ENCODE results near the gene OSTM1. TPM values are rescaled to one million over a fixed set of nuclear protein-coding genes. Genes with fewer than 3 reads are reported as not detected.

OSTM1 gene
- total and polyA plus RNA-seq, 10 of the 15 experiments (the other 5 are each of a cell fraction or from before 2014, with no cell fraction given): 3.0 to 17.1 (median 5.8) TPM

DNA sequence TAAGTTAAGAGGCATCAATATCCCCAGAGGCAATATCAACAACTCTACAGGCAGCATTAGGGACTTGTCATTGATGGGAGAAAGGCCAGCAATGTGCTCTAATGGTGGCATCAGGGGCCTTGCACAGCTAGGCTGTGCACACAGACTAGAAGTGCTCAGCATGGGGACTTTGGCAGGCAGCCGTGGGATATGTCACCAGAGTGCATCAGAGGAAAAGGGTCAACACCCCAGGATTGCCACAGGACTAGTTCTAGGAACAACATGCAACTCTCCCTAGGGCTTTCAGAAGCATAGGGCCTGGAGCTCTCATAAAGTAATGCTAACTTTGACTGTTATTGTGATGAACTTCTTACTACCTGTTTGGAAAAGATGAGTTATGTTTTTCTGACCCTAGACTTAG lies 32.2 kb upstream of the OSTM1 start (continued):
- TF ChIP-seq, protein P1, sequence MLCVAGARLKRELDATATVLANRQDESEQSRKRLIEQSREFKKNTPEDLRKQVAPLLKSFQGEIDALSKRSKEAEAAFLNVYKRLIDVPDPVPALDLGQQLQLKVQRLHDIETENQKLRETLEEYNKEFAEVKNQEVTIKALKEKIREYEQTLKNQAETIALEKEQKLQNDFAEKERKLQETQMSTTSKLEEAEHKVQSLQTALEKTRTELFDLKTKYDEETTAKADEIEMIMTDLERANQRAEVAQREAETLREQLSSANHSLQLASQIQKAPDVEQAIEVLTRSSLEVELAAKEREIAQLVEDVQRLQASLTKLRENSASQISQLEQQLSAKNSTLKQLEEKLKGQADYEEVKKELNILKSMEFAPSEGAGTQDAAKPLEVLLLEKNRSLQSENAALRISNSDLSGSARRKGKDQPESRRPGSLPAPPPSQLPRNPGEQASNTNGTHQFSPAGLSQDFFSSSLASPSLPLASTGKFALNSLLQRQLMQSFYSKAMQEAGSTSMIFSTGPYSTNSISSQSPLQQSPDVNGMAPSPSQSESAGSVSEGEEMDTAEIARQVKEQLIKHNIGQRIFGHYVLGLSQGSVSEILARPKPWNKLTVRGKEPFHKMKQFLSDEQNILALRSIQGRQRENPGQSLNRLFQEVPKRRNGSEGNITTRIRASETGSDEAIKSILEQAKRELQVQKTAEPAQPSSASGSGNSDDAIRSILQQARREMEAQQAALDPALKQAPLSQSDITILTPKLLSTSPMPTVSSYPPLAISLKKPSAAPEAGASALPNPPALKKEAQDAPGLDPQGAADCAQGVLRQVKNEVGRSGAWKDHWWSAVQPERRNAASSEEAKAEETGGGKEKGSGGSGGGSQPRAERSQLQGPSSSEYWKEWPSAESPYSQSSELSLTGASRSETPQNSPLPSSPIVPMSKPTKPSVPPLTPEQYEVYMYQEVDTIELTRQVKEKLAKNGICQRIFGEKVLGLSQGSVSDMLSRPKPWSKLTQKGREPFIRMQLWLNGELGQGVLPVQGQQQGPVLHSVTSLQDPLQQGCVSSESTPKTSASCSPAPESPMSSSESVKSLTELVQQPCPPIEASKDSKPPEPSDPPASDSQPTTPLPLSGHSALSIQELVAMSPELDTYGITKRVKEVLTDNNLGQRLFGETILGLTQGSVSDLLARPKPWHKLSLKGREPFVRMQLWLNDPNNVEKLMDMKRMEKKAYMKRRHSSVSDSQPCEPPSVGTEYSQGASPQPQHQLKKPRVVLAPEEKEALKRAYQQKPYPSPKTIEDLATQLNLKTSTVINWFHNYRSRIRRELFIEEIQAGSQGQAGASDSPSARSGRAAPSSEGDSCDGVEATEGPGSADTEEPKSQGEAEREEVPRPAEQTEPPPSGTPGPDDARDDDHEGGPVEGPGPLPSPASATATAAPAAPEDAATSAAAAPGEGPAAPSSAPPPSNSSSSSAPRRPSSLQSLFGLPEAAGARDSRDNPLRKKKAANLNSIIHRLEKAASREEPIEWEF (IDR thresholded peaks at IDR 0.05; ENCODE audit: insufficient replicate concordance, low read depth, low read length): no peak
- no peak for TF ChIP-seq TCF7 (IDR thresholded peaks at IDR 0.05; ENCODE audit: borderline replicate concordance)

- SMC1A ChIA-PET (ENCODE audit: uncharacterized antibody, unreplicated experiment): no interaction called here
- in situ Hi-C loops (cut with MboI): no loop called here
- WGBS (ENCODE audit: insufficient coverage, insufficient replicate concordance, low lambda C conversion rate, missing lambda C conversion rate): 68% methylated on average over 5 of the region's 5 CpGs
- TF ChIP-seq, protein P2, sequence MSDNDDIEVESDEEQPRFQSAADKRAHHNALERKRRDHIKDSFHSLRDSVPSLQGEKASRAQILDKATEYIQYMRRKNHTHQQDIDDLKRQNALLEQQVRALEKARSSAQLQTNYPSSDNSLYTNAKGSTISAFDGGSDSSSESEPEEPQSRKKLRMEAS (IDR thresholded peaks at IDR 0.05; ENCODE audit: low read depth, low read length): no peak
- TF ChIP-seq ZBTB4 (CRISPR knock-in tag; IDR thresholded peaks at IDR 0.05): no peak
- TF ChIP-seq ESRRA (IDR thresholded peaks at IDR 0.05; ENCODE audit: low read length): no peak
- TF ChIP-seq JUNB (IDR thresholded peaks at IDR 0.05): no peak
- no peak for TF ChIP-seq SUPT20H (IDR thresholded peaks at IDR 0.05; ENCODE audit: borderline replicate concordance, control insufficient read depth, low read depth, low read length)
- no peak for TF ChIP-seq USF1 (IDR thresholded peaks at IDR 0.05; ENCODE audit: borderline replicate concordance, extremely low read length, insufficient read depth, low read depth, low read length)
- TF ChIP-seq EP300 (IDR thresholded peaks at IDR 0.05; ENCODE audit: borderline replicate concordance in 1 of 2, control insufficient read depth in 1 of 2, low read depth in 2 of 2, low read length in 2 of 2): no peak
- TF ChIP-seq HDGF (IDR thresholded peaks at IDR 0.05): no peak
- no peak for TF ChIP-seq ZSCAN29 (IDR thresholded peaks at IDR 0.05)
- TF ChIP-seq GABPA (IDR thresholded peaks at IDR 0.05; ENCODE audit: low read depth): no peak
- no peak for TF ChIP-seq RBBP5 (conservative IDR thresholded peaks at IDR 0.05)
- no peak for TF ChIP-seq MTA3 (IDR thresholded peaks at IDR 0.05; ENCODE audit: borderline replicate concordance, low read length)
- no peak for TF ChIP-seq PAX8 (IDR thresholded peaks at IDR 0.05)
Measured at GRCh38 chr6:108106261-108106660, 31.7 kb upstream of the OSTM1 start.

More at GRCh38 chr6:108106261-108106660, 31.7 kb upstream of the OSTM1 start:
- no peaks in the 10 kb centered on the region for H4K20me1 ChIP-seq (ENCODE audit: control insufficient read depth, insufficient read depth)
- no peak overlapping the region for H3K4me2 ChIP-seq (ENCODE audit: control insufficient read depth, insufficient read depth)
- H3K36me3 ChIP-seq (ENCODE audit: control insufficient read depth in 2 of 2, insufficient read depth in 2 of 2, low read length in 1 of 2): no peaks in the 10 kb centered on the region
- no peak for DNase-seq (ENCODE audit: low read depth, low spot score)
- H3K4me1 ChIP-seq (ENCODE audit: control insufficient read depth, insufficient read depth, low read length): no peaks in the 10 kb centered on the region
- ATAC-seq: no peak
- no peak overlapping the region for H3K9ac ChIP-seq (ENCODE audit: control insufficient read depth, insufficient read depth, low read length)
- H3K27me3 ChIP-seq (replicated peaks in 1 of 2; ENCODE audit: control insufficient read depth in 2 of 2, insufficient read depth in 2 of 2, low read length in 1 of 2): peaks cover 1 to 2% of the 10 kb centered on the region in 2 experiments; a peak in 2 of 4 replicates
- ChIA-PET RAD21 (ENCODE audit: unreplicated experiment) (no interaction called here), POLR2A (no interaction called here), CTCF (no interaction called here)
- intact Hi-C loops (cut with micrococcal nuclease; ENCODE audit: unreplicated experiment): no loop called here
- FAIRE-seq: no peak
- no peak overlapping the region for H3K27ac ChIP-seq (ENCODE audit: control insufficient read depth, insufficient read depth)
- H3K4me3 ChIP-seq: no peak overlapping the region
- H3K79me2 ChIP-seq (ENCODE audit: control insufficient read depth, insufficient read depth, low read length): no peaks in the 10 kb centered on the region
- no peak overlapping the region for H2AFZ ChIP-seq (ENCODE audit: control insufficient read depth, low read depth, low read length)
- BruUV-seq (replicated peaks): no TSS peak
- no peaks in the 10 kb centered on the region for H3K9me3 ChIP-seq (replicated peaks; ENCODE audit: control insufficient read depth, insufficient read depth, low read length)
